CD14-positive monocyte (primary cell): ENCODE results near the gene OGFRL1. TPM values are rescaled to one million over a fixed set of nuclear protein-coding genes. Genes with fewer than 3 reads are reported as not detected.

Experiments used
- DNase-seq, 3 donors: peaks; one replicate each; pipeline ENCODE4 v3.0.0-alpha.2; 2011 to 2022
- H2AFZ ChIP-seq: 2 replicates; pipeline ENCODE4 v1.6.0; 2012; ENCODE audit warnings: mild to moderate bottlenecking, low read depth, low read length, inconsistent platforms; ENCODE audit not compliant: insufficient read depth, poor library complexity, severe bottlenecking
- H3K27ac ChIP-seq, 2 donors: 1 replicate in 1 of 2; 2 replicates in 1 of 2; pipeline ENCODE4 v1.5.1; 2012 to 2013; ENCODE audit warnings: low read length in 2 of 2, control low read depth in 1 of 2, inconsistent platforms in 1 of 2, low read depth in 1 of 2, mild to moderate bottlenecking in 1 of 2
- H3K27me3 ChIP-seq, 2 donors: one replicate each; pipeline versions ENCODE4 v1.6.0 to v1.6.1; 2011 to 2013; ENCODE audit warnings: low read length in 2 of 2; ENCODE audit not compliant: control insufficient read depth in 2 of 2, insufficient read depth in 2 of 2
- H3K36me3 ChIP-seq, 2 donors: replicated peaks in 1 of 2; 1 replicate in 1 of 2; 2 replicates in 1 of 2; pipeline versions ENCODE4 v1.5.1 to v1.6.1; 2012 to 2013; ENCODE audit warnings: low read length in 2 of 2, control low read depth in 1 of 2, inconsistent platforms in 1 of 2, mild to moderate bottlenecking in 1 of 2; ENCODE audit not compliant: insufficient read depth in 2 of 2, control insufficient read depth in 1 of 2
- H3K4me1 ChIP-seq, 2 donors: 1 replicate in 1 of 2; 2 replicates in 1 of 2; pipeline versions ENCODE4 v1.5.1 to v1.6.1; 2012 to 2013; ENCODE audit warnings: low read length in 2 of 2, control low read depth in 1 of 2, inconsistent platforms in 1 of 2, mild to moderate bottlenecking in 1 of 2, moderate library complexity in 1 of 2; ENCODE audit not compliant: insufficient read depth in 2 of 2, control insufficient read depth in 1 of 2
- H3K4me2 ChIP-seq: replicated peaks from 2 replicates; pipeline ENCODE3; 2012; ENCODE audit warnings: low read length, moderate library complexity, mild to moderate bottlenecking; ENCODE audit not compliant: poor library complexity, severe bottlenecking; ENCODE audit errors: extremely low read depth
- H3K4me3 ChIP-seq, 3 experiments: fragments of 200-600 bp in 1 of 3; sonication (generic) in 1 of 3; replicated peaks in 1 of 3; 1 replicate in 2 of 3; 2 replicates in 1 of 3; pipeline ENCODE4 v1.5.1; 2011 to 2013; ENCODE audit warnings: low read length in 3 of 3, mild to moderate bottlenecking in 3 of 3, control low read depth in 2 of 3, low read depth in 2 of 3, inconsistent platforms in 1 of 3, moderate library complexity in 1 of 3
- H3K79me2 ChIP-seq: 2 replicates; pipeline ENCODE4 v1.6.0; 2012; ENCODE audit warnings: mild to moderate bottlenecking, control low read depth, inconsistent platforms, low read length, moderate library complexity; ENCODE audit not compliant: insufficient read depth
- H3K9ac ChIP-seq: 2 replicates; pipeline ENCODE4 v1.6.0; 2017; ENCODE audit warnings: low read length, mild to moderate bottlenecking; ENCODE audit not compliant: insufficient read depth, poor library complexity, severe bottlenecking
- H3K9me3 ChIP-seq, 2 donors: replicated peaks in 1 of 2; 1 replicate in 1 of 2; 2 replicates in 1 of 2; pipeline versions ENCODE4 v1.5.1 to v1.6.1; 2012 to 2013; ENCODE audit warnings: low read length in 2 of 2, control low read depth in 1 of 2; ENCODE audit not compliant: control insufficient read depth in 1 of 2, insufficient read depth in 1 of 2
- H4K20me1 ChIP-seq: 2 replicates; pipeline ENCODE4 v1.6.0; 2012; ENCODE audit warnings: mild to moderate bottlenecking, low read length, control low read depth, moderate library complexity; ENCODE audit not compliant: insufficient read depth
- H3K27ac Mint-ChIP-seq, 7 donors: one replicate each; pipeline ENCODE4 v1.8.0; 2020; ENCODE audit warnings: mild to moderate bottlenecking in 7 of 7, mixed read lengths in 7 of 7, moderate library complexity in 6 of 7, inconsistent platforms in 2 of 7
- H3K27me3 Mint-ChIP-seq, 3 donors: one replicate each; pipeline ENCODE4 v1.8.0; 2021 to 2022; ENCODE audit warnings: low read depth in 3 of 3, mild to moderate bottlenecking in 3 of 3, mixed read lengths in 3 of 3, moderate library complexity in 3 of 3, inconsistent platforms in 1 of 3
- H3K36me3 Mint-ChIP-seq, 2 donors: one replicate each; pipeline ENCODE4 v1.8.0; 2020; ENCODE audit warnings: mixed read lengths in 2 of 2, inconsistent platforms in 1 of 2, mild to moderate bottlenecking in 1 of 2
- H3K4me1 Mint-ChIP-seq: one replicate; pipeline ENCODE4 v1.8.0; 2020; ENCODE audit warnings: mild to moderate bottlenecking, mixed read lengths
- H3K4me3 Mint-ChIP-seq, 2 donors: one replicate each; pipeline ENCODE4 v1.8.0; 2020; ENCODE audit warnings: mild to moderate bottlenecking in 2 of 2, mixed read lengths in 2 of 2, moderate library complexity in 1 of 2
- H3K9me3 Mint-ChIP-seq, 7 donors: one replicate each; pipeline ENCODE4 v1.8.0; 2020 to 2022; ENCODE audit warnings: mixed read lengths in 7 of 7, mild to moderate bottlenecking in 6 of 7, moderate library complexity in 6 of 7, inconsistent platforms in 2 of 7
- WGBS: methylation state at CpG from one replicate; pipeline ENCODE4 v1.1.5; 2013; ENCODE audit warnings: missing lambda C conversion rate; ENCODE audit not compliant: insufficient coverage; 5-methylcytosine and 5-hydroxymethylcytosine counted together
- intact Hi-C, 2 donors: fragments of 100-400 bp; cut with micrococcal nuclease; formaldehyde crosslinking; loops; one replicate each; pipeline versions ENCODE4 v1.15.0 to v1.15.1; 2023
- polyA plus RNA-seq, 3 donors: library from polyadenylated mRNA; depleted of rRNA in 1 of 3; unstranded in 2 of 3; stranded (reverse) in 1 of 3; fragments of 300-500 nt in 2 of 3; fragments of >200 nt in 1 of 3; fragmentation: Illumina TruSeq in 2 of 3; gene quantifications; 1 replicate in 2 of 3; 2 replicates in 1 of 3; pipeline ENCODE4 v1.2.3, GENCODE V29; 2012 to 2021
- TF ChIP-seq, protein P1 (sequence below): fragments of 200-600 bp; IDR thresholded peaks from one replicate; pipeline ENCODE4 v1.8.0; 2022; ENCODE audit warnings: antibody characterized with exemption, mild to moderate bottlenecking

OGFRL1 gene
- polyA plus RNA-seq, 3 donors, result 52.9 to 72.8 (median 58.3) TPM

DNA sequence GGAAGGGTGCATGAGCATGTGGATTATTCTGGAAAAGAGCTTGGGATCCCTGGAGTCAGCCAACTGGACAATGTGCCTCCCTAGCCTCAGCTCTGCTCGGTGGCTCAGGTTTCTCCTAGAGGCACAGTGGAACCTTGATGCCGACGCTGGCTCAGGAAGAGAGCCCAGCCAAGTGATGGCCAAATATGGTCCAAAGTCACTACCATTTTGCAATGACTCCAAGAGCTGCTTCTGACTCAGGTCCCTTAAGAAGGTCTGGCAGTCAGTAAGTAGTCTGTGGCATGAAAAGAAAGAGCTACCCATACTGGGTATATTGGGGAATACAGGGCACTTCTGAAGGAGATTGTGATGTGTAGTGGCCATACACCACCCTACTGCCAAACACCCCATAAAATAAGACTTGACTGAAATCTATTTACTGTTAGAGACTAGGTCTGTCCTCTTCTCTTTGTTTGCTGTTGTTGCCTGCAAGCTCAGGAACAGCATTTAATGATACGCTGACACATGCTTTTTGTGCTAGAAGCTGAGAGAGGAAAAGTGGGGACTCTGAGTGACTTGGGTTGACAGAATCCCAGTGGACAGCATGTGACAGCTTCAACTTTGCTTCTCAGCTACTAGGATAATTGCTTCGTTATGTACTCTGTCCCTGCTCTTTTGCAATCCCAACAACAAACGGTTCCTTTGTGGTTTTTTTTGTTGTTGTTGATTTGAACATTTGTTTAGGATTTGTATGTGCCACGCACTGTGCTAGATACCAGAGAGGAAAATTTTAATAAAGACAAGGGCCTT is 30.3 kb upstream of the OGFRL1 start:
- Histone ChIP-seq H3K4me1 (peaks cover 37 to 39% of the 10 kb centered on the region in 2 donors), H3K27me3 (no peaks in the 10 kb centered on the region), H3K9ac (no peak overlapping the region), H3K4me3 (no peak overlapping the region), H2AFZ (peak overlapping the region; percentile 7), H3K36me3 (no peaks in the 10 kb centered on the region), H4K20me1 (no peaks in the 10 kb centered on the region), H3K79me2 (no peaks in the 10 kb centered on the region), H3K9me3 (no peaks in the 10 kb centered on the region), H3K27ac (no peak overlapping the region), H3K4me2 (no peak overlapping the region)
- DNase-seq, result no peak
- intact Hi-C loops, result no loop called here
- Mint-ChIP-seq H3K4me1 (peaks cover 44% of the 10 kb centered on the region), H3K27ac (peak overlapping the region in 1 of 7 donors; percentile 30), H3K9me3 (peaks cover 0 to 3% (median 0%) of the 10 kb centered on the region in 7 donors), H3K36me3 (no peaks in the 10 kb centered on the region), H3K4me3 (no peak overlapping the region), H3K27me3 (no peaks in the 10 kb centered on the region)
- 81% methylated on average over 3 of the region's 7 CpGs for WGBS
- TF ChIP-seq, protein P1, sequence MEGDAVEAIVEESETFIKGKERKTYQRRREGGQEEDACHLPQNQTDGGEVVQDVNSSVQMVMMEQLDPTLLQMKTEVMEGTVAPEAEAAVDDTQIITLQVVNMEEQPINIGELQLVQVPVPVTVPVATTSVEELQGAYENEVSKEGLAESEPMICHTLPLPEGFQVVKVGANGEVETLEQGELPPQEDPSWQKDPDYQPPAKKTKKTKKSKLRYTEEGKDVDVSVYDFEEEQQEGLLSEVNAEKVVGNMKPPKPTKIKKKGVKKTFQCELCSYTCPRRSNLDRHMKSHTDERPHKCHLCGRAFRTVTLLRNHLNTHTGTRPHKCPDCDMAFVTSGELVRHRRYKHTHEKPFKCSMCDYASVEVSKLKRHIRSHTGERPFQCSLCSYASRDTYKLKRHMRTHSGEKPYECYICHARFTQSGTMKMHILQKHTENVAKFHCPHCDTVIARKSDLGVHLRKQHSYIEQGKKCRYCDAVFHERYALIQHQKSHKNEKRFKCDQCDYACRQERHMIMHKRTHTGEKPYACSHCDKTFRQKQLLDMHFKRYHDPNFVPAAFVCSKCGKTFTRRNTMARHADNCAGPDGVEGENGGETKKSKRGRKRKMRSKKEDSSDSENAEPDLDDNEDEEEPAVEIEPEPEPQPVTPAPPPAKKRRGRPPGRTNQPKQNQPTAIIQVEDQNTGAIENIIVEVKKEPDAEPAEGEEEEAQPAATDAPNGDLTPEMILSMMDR, result no peak

DNA sequence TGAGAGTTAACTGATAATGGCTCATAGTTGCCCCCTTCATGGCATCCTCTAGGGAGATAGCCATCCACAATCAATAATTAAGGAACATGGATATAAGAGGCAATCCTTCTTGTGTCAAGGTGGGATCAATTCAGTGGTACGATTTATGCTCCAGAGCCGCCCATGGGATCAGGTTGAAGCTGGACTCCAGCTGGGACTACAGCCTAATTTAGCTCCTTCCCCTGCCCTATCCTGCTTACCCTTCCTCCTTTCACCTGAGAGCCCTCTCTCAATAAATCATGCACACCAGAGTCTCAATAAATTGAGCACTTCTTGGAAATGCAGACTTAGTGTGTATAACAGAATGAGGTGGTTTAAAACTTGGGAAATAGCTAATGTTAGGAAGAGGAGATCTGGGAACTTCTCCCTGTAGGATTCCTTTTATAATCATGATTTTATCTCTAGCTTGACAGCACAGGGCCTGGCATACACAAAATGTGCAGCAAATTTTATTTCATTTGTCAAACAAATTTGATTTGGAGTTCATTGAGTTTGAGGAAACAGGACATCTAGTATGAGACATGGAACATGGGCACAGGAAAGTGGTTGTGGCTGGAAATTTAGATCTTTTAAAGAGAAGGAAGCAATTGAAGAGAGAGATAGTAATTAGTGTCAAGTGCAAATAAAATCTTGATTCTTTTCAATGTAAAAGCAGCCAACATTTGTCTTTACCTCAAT is 28.6 kb upstream of the OGFRL1 start:
- peaks cover 21 to 23% of the 10 kb centered on the region in 2 donors for H3K4me1 ChIP-seq
- DNase-seq, result no peak
- peaks cover 0 to 1% (median 0%) of the 10 kb centered on the region in 3 donors for H3K27me3 Mint-ChIP-seq
- H3K36me3 ChIP-seq, result no peaks in the 10 kb centered on the region
- H3K9me3 ChIP-seq, result no peaks in the 10 kb centered on the region
- H3K27me3 ChIP-seq, result no peaks in the 10 kb centered on the region
- TF ChIP-seq, protein P1, result no peak
- H3K4me2 ChIP-seq, result no peak overlapping the region
- no peak overlapping the region for H3K4me3 ChIP-seq
- H4K20me1 ChIP-seq, result no peaks in the 10 kb centered on the region
- peak overlapping the region; percentile 3 for H2AFZ ChIP-seq
- H3K79me2 ChIP-seq, result no peaks in the 10 kb centered on the region
- H3K27ac Mint-ChIP-seq, result no peak overlapping the region
- no peaks in the 10 kb centered on the region for H3K36me3 Mint-ChIP-seq
- WGBS, result 100% methylated on average over 2 of the region's 2 CpGs
- intact Hi-C loops, result no loop called here
- H3K4me3 Mint-ChIP-seq, result no peak overlapping the region
- no peak overlapping the region for H3K27ac ChIP-seq
- no peak overlapping the region for H3K9ac ChIP-seq
- peaks cover 28% of the 10 kb centered on the region for H3K4me1 Mint-ChIP-seq
- H3K9me3 Mint-ChIP-seq, result peaks cover 0 to 3% (median 0%) of the 10 kb centered on the region in 7 donors
